Measurements from ENCODE around the gene SENP6.

Gene SENP6

DNA sequence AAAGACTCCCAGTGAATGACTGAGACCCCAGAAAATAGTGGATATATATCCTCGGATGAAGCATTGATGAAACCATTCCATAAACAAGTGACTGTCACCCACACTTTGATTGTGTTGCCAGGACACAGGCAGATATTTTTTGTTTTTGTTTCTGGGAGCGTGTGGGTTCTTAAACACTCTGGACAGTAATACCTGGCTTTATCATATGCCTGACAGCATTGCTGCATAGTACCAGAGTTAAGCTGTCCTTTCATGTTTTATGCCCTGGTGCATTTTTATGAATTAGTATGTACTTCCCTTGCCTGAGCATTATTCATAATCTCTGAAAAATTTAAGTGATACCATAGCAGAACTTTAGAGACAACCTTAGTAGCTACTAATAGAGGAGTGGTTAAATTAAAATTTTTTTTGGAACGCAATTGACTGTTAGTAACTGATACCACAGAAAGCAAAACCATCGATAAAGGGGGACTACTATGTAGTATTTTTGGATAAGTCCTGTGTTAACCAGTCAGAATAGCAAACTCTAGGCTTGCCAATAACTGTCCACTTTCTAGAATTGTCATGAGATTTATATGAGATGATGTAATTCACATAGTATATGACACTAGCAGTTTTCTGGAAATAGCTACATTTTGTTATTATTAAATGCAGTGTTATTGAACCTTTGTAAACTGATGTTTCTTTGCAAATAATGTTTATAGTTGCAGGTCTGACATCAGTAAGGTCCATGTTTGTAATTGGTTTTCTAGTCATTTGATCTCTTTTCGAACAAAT is 30.4 kb downstream of the SENP6 start:
- H3K27ac ChIP-seq: no peak overlapping the region
- TF ChIP-seq, protein P1, sequence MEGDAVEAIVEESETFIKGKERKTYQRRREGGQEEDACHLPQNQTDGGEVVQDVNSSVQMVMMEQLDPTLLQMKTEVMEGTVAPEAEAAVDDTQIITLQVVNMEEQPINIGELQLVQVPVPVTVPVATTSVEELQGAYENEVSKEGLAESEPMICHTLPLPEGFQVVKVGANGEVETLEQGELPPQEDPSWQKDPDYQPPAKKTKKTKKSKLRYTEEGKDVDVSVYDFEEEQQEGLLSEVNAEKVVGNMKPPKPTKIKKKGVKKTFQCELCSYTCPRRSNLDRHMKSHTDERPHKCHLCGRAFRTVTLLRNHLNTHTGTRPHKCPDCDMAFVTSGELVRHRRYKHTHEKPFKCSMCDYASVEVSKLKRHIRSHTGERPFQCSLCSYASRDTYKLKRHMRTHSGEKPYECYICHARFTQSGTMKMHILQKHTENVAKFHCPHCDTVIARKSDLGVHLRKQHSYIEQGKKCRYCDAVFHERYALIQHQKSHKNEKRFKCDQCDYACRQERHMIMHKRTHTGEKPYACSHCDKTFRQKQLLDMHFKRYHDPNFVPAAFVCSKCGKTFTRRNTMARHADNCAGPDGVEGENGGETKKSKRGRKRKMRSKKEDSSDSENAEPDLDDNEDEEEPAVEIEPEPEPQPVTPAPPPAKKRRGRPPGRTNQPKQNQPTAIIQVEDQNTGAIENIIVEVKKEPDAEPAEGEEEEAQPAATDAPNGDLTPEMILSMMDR (conservative IDR thresholded peaks at IDR 0.05): no peak

DNA sequence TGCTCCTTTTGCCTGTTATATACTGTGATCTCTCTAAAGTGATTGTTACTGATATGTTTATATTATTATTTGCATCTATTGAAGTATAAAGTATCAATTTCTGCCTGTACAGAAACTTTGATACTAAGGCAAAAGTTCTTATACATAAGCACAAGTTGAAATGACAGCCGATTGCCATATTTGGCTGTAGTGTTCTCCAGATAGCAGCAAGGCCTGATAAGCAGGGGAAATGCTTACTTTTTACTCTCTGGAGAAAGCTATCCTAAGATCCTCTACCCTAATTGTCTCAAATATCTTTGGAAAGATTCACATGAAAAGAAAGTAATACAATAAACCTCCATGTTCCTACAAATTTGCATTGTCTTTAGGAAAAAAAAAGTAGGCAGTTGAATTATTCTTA is 31.4 kb downstream of the SENP6 start:
- no peak overlapping the region for H3K27ac ChIP-seq
- TF ChIP-seq, protein P1 (conservative IDR thresholded peaks at IDR 0.05): no peak

DNA sequence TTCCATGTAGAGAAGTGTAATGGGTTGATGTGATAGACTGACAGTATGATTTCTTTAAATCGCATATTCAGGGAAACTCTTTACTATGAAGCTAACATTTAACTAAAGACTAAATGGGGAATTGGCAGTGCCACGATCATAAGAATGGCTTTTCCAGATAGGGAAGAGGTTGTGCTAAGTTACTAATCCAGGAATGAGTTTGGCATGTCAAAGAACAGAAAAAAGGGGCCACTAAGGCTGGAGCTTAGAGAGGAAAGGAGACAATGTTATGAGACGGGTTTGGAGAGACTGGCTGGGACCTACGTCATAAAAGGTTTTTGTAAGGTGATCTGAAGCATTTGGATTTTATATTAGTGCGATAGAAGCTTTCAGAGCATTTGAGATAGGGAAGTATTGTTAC is 40.6 kb downstream of the SENP6 start:
- TF ChIP-seq, protein P1 (conservative IDR thresholded peaks at IDR 0.05): no peak
- no peak overlapping the region for H3K27ac ChIP-seq

DNA sequence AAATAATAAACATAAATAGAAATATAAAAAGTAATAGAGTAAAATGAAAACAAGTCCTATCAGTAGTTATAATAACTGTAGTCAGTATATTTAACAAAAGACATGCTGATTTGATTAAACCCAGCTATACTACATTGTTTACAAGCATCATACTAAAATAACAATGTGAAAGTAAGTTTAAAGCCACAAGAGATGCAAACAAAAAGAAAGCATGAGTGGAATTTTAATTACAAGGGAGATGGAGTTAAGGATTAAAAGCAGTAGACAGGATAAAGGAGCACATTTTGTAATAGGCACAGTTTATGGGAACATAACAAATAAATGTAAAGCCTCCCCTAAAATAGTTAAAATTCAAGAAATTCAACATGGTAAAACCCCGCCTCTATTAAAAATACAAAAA is 41.5 kb downstream of the SENP6 start:
- TF ChIP-seq, protein P1 (conservative IDR thresholded peaks at IDR 0.05): no peak
- no peak overlapping the region for H3K27ac ChIP-seq

DNA sequence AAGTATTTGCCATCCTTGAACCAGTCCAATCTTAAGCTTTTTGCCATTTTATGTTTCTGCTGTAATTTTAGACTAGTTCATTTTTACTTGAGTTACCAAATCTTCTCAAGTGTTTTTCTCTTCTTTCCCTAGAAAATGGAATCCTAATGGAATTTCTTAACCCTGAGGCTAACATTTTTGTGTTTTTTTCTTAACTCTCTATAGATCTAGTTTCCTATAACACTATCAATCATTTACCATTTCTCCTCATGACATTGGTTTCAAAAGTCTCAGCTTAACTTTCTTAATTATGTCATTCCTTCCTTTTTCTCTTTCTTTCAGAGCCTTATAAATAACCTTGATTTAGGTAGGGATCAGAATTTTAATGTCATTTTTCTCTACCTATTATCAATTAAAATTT is 54.8 kb downstream of the SENP6 start:
- TF ChIP-seq, protein P1 (conservative IDR thresholded peaks at IDR 0.05): no peak
- H3K27ac ChIP-seq: no peak overlapping the region

DNA sequence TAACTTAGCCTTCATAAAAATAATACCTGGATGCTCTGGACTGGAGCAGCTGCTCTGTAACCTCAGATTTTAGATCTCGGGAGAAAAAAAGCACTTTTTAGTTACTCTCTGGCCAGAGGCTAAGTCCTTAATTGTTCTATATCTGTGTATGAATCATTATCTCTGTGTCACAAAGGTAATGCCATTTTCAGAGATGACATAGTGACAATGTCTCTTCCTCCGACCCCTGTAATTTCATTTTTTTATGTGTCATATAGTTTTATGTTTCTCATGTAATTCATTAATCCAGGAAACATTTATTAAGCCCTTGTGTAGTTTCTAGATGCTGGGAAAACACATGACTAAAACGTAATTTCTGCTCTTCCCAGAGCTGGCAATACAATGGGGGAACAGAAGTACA is 55.6 kb downstream of the SENP6 start:
- TF ChIP-seq, protein P1 (conservative IDR thresholded peaks at IDR 0.05): no peak
- H3K27ac ChIP-seq: no peak overlapping the region

DNA sequence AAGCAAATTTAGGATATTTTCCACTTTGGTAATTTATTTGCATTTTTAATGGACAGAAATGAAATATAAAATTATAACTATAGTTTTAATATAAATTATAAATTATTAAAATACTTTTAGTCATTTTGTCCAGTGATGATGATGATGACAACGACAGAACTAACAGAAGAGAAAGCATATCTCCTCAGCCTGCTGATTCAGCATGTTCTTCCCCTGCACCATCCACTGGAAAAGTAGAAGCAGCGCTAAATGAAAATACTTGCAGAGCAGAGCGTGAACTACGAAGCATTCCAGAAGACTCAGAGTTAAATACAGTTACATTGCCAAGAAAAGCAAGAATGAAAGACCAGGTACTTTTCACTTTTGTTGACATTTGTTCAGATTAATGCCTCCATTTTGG is 64.9 kb downstream of the SENP6 start:
- H3K27ac ChIP-seq: no peak overlapping the region
- TF ChIP-seq, protein P1 (conservative IDR thresholded peaks at IDR 0.05): no peak

Data from VCaP (cell line).